Immature natural killer cell (primary cell): Measurements from ENCODE around the gene PDZRN3. TPM values are rescaled to one million over a fixed set of nuclear protein-coding genes. Genes with fewer than 3 reads are reported as not detected.

Experiments used
- DNase-seq, 3 donors: peaks; one replicate each; pipeline ENCODE4 v3.0.0; 2022; ENCODE audit warnings: mixed read lengths in 1 of 3
- H3K27ac Mint-ChIP-seq, 6 donors: one replicate each; pipeline ENCODE4 v1.8.0; 2020; ENCODE audit warnings: mixed read lengths in 6 of 6, mild to moderate bottlenecking in 5 of 6, inconsistent platforms in 4 of 6, moderate library complexity in 3 of 6
- H3K27me3 Mint-ChIP-seq, 3 donors: one replicate each; pipeline ENCODE4 v1.8.0; 2020 to 2021; ENCODE audit warnings: low read depth in 3 of 3, mild to moderate bottlenecking in 3 of 3, mixed read lengths in 3 of 3, moderate library complexity in 3 of 3, inconsistent platforms in 1 of 3
- H3K36me3 Mint-ChIP-seq, 3 donors: one replicate each; pipeline ENCODE4 v1.8.0; 2020; ENCODE audit warnings: mixed read lengths in 3 of 3, inconsistent platforms in 2 of 3, mild to moderate bottlenecking in 2 of 3
- H3K4me1 Mint-ChIP-seq, 2 donors: one replicate each; pipeline ENCODE4 v1.8.0; 2020; ENCODE audit warnings: inconsistent platforms in 2 of 2, mild to moderate bottlenecking in 2 of 2, mixed read lengths in 2 of 2, moderate library complexity in 1 of 2
- H3K4me3 Mint-ChIP-seq, 5 donors: one replicate each; pipeline ENCODE4 v1.8.0; 2020; ENCODE audit warnings: mild to moderate bottlenecking in 5 of 5, mixed read lengths in 5 of 5, inconsistent platforms in 3 of 5, moderate library complexity in 3 of 5
- H3K9me3 Mint-ChIP-seq, 6 donors: one replicate each; pipeline ENCODE4 v1.8.0; 2020; ENCODE audit warnings: mild to moderate bottlenecking in 6 of 6, mixed read lengths in 6 of 6, inconsistent platforms in 4 of 6, moderate library complexity in 3 of 6
- polyA plus RNA-seq, 3 donors: library from polyadenylated mRNA; unstranded; fragments of 300-500 nt; fragmentation: Illumina TruSeq; gene quantifications; one replicate each; pipeline ENCODE4 v1.2.3, GENCODE V29; 2021

PDZRN3 gene
- polyA plus RNA-seq, 3 donors from 2014 or later = not detected

DNA sequence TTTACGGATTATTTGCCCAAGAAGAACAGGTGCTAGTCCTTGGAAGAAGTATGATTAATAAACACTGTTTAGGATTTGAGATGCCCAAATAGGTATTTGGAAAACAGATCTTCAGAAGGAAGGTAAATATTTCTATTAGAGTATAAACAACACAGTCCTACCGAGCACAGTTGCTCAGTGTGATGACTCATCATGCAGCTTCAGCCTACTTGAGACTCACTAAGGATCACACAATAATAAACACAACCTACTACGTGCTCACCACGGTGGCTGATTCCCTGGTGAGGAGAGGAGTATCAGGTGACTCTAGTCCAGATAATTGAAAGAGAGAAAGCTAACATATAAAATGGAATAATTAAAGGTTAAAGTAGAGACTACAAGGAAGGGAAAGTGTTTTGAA, 72.0 kb downstream of the PDZRN3 start:
- no peak for DNase-seq
- H3K9me3 Mint-ChIP-seq = peaks cover 0 to 5% (median 0%) of the 10 kb centered on the region in 6 donors
- H3K4me3 Mint-ChIP-seq = no peak overlapping the region
- H3K27ac Mint-ChIP-seq = no peak overlapping the region
- H3K36me3 Mint-ChIP-seq = no peaks in the 10 kb centered on the region
- peaks cover 0 to 3% (median 0%) of the 10 kb centered on the region in 3 donors for H3K27me3 Mint-ChIP-seq
- H3K4me1 Mint-ChIP-seq = no peaks in the 10 kb centered on the region

DNA sequence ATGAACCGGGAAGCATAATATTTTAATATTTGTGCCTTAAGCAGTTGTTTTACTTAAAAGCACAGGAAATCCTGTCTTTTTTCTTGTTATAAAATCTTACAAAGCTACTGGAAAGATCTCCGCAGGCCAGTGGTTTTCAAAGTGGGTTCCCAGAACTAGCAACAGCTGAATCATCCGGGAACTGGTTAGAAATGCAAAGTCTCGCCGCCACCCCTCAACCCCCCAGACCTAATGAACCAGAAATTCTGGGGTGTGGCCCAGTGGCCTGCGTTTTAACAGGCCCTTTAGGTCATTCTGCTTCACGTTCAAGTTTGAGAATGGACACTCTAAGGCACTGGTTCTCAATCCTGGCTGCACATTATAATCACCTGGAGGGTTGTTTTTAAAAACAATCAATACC, 74.7 kb downstream of the PDZRN3 start:
- H3K4me3 Mint-ChIP-seq = no peak overlapping the region
- H3K9me3 Mint-ChIP-seq = peaks cover 0 to 5% (median 0%) of the 10 kb centered on the region in 6 donors
- no peaks in the 10 kb centered on the region for H3K4me1 Mint-ChIP-seq
- no peak overlapping the region for H3K27ac Mint-ChIP-seq
- H3K27me3 Mint-ChIP-seq = peaks cover 0 to 3% (median 0%) of the 10 kb centered on the region in 3 donors
- H3K36me3 Mint-ChIP-seq = no peaks in the 10 kb centered on the region
- no peak for DNase-seq

DNA sequence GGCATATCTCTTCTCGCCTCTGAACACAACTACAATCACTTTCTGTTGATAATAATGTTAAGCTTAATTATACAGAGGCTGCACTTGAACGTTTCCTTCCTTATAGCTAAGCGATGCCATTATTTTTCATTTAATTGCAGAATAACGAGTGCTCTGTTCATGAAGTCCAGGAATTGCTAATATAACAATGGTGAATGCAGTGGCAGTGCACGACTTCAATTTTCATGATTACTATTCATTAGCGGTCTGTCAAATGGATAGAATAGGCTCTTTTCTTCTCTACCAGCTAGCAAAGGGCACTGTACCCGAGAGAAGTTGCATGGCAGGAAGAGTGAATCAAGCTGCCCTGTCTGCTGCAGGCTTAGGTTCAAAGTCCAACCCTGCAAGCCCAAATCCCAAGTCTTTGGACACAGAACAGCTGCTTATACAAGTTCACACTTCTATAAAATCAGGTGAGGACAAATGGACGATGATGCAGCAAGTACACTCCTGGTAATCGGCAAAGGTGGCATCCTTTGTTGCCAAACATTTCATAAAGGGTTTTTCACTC, 75.6 kb downstream of the PDZRN3 start:
- Mint-ChIP-seq H3K4me1 (no peaks in the 10 kb centered on the region), H3K4me3 (no peak overlapping the region), H3K36me3 (no peaks in the 10 kb centered on the region), H3K27me3 (peaks cover 0 to 3% (median 0%) of the 10 kb centered on the region in 3 donors), H3K9me3 (peaks cover 0 to 3% (median 0%) of the 10 kb centered on the region in 6 donors), H3K27ac (no peak overlapping the region)
- DNase-seq = no peak

DNA sequence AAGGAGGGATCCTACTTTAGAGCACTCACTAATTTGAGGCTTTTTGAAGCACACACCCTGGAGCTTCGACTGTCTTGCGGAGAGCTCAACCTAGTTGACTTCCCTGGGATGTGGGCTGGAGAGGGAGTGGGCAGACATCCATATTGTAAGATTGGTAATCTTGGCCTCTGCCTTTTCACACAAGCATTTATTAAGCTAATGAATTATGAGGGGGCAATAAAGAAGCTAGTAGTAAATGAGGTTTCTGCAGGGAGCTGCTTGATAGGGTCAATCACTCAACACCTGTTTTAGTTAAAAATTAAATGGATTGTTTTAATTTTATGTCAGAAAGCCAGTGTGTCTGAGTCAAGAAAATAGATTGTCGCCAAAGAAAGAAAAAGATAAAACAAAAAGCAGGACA, 76.3 kb downstream of the PDZRN3 start:
- H3K9me3 Mint-ChIP-seq = peaks cover 0 to 3% (median 0%) of the 10 kb centered on the region in 6 donors

DNA sequence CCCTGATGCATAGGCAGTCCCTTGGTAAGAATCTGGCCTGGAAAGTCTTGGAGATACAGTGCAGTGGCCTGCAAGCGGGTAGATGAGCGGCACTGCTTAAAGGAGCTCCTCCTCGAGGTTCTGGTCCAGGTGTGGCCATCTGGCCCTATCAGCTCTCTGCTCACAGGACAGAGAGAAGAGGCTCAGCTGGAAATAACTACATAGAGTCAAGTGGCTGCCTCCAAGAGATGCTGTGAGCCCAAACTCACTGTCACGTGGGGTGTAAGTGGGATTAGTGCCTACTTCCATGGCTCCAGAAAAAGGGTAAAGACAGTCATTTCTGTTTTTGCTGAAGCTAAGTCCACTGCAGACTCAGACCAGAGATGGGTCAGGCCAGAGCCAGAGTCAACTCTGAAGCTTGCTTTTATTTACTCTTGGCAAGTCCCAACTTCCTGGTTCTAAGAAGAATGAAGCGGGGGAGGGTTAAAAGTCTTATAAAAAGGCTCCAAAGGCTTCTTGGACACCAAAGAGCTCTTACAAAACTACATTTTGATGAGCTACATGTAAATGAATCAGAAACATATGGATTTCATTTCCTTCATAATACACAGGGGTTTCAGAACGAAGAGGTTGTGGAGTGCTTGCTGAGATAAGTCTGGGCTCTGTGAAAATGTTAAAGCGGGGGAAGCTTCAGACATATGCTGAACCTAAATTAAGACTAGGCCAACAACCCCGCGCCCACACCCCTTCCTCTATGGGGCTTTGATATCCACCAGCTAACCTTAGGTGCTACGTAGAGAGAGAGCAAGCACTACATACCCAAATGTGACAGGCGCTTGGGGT, 77.1 kb downstream of the PDZRN3 start:
- Mint-ChIP-seq H3K36me3 (no peaks in the 10 kb centered on the region), H3K27ac (no peak overlapping the region), H3K4me1 (no peaks in the 10 kb centered on the region), H3K27me3 (peaks cover 0 to 3% (median 0%) of the 10 kb centered on the region in 3 donors), H3K9me3 (peaks cover 0 to 3% (median 0%) of the 10 kb centered on the region in 6 donors), H3K4me3 (no peak overlapping the region)
- no peak for DNase-seq

More for the DNA sequence above, 76.3 kb downstream of the PDZRN3 start:
- no peak for DNase-seq
- Mint-ChIP-seq H3K4me1 (no peaks in the 10 kb centered on the region), H3K4me3 (no peak overlapping the region), H3K27ac (no peak overlapping the region), H3K36me3 (no peaks in the 10 kb centered on the region), H3K27me3 (peaks cover 0 to 3% (median 0%) of the 10 kb centered on the region in 3 donors)

DNA sequence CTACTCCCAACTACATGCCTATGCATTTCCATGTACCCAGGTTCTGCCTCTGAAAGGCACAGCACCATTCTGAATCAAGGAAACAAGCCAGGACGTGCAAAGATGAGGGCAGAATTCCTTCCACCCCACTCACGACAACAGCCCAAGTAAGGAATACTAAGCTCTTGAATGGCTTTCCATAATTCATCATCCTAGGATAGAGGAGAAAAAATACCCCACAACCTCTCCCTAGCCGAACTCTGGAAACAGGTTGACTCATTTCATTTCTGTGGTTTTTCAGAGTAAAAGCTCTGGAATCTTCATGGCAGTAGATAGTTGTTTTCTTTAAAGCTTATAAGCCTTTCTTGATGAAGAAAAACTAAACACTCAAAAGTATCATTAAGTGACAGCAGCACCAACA, 77.8 kb downstream of the PDZRN3 start:
- Mint-ChIP-seq H3K9me3 (peaks cover 0 to 3% (median 0%) of the 10 kb centered on the region in 6 donors), H3K27ac (no peak overlapping the region), H3K27me3 (peaks cover 0 to 3% (median 0%) of the 10 kb centered on the region in 3 donors), H3K36me3 (no peaks in the 10 kb centered on the region), H3K4me3 (no peak overlapping the region), H3K4me1 (no peaks in the 10 kb centered on the region)
- DNase-seq = no peak

DNA sequence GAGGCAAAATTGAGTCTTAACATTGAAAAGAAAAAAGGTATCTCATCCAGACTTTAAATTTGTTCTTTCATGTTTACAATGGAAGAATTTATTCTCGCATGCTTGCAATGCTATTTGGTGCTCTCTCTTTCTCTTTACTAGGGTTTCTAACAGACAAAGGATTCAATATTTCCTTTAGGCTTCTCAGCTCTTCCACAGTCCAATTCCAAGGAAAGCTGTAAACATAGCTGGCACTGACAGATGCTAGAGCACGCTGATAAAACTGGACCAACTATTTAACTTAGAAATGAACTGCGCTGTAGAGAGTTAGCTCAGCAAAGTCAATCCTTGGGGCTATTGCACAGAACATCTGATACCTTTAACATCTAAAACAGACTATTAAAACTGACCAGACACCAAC, 81.3 kb downstream of the PDZRN3 start:
- no peaks in the 10 kb centered on the region for H3K4me1 Mint-ChIP-seq
- peaks cover 0 to 1% (median 0%) of the 10 kb centered on the region in 6 donors for H3K9me3 Mint-ChIP-seq
- H3K36me3 Mint-ChIP-seq = no peaks in the 10 kb centered on the region
- no peak for DNase-seq
- no peak overlapping the region for H3K4me3 Mint-ChIP-seq
- H3K27ac Mint-ChIP-seq = no peak overlapping the region
- peaks cover 0 to 2% (median 1%) of the 10 kb centered on the region in 3 donors for H3K27me3 Mint-ChIP-seq

DNA sequence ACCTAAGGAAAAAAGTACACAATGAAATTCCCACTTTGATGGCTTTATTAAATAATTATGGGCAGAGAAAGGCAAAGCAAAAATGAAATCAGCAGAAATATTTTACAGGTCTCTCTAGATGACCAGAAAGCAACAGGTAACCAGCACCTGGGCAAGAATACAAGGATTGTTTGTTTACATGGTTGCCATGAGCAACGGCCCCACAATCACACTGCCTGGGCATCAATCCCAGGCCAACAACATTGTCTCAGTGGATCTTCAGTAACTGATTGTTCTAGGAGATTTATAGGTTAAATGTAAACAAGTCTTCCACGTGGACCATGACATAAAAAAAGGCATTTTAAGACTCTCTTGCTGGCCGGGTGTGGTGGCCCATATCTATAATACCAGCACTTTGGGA, 82.6 kb downstream of the PDZRN3 start:
- Mint-ChIP-seq H3K9me3 (peaks cover 0 to 2% (median 0%) of the 10 kb centered on the region in 6 donors), H3K4me1 (no peaks in the 10 kb centered on the region), H3K27ac (no peak overlapping the region), H3K36me3 (no peaks in the 10 kb centered on the region), H3K4me3 (no peak overlapping the region), H3K27me3 (peaks cover 0 to 2% (median 2%) of the 10 kb centered on the region in 3 donors)
- DNase-seq = no peak

DNA sequence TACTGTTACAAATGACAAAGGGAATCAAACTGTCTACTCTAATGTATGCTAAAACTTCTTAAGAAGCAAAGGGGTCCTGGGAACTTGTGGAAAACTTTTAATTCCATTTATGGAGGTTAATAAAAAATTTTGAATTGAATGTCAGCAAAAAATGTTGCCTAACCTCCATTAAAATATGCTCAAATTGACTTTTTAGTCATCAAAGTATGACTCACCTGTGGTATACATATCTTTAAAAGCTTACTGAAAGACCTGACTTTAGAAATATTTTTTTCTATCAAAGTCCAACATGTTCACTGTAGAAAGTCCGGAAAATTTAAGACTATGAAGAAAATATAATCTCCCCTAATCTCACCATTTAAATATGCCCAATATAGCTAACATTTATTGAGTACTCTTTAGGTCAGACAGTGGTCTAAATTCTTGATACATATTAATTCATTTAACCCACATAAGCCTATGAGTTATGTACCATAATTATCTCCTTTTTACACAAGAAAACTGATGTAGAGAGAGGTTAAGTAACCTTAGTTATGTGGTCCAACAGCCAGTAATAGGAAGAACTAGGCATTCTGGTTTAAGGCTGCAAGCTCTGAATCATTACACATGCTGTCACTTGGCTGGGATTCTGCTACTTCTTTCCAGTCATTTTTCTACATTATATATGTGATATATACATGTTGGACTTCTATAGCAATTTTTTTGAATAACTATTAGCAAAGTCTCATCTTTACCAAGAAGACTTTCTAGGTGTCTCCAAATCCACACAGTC, 83.6 kb downstream of the PDZRN3 start:
- no peak for DNase-seq
- Mint-ChIP-seq H3K36me3 (no peaks in the 10 kb centered on the region), H3K9me3 (peaks cover 0 to 2% (median 0%) of the 10 kb centered on the region in 6 donors), H3K27ac (no peak overlapping the region), H3K4me3 (no peak overlapping the region), H3K27me3 (peaks cover 0 to 2% (median 2%) of the 10 kb centered on the region in 3 donors), H3K4me1 (no peaks in the 10 kb centered on the region)

DNA sequence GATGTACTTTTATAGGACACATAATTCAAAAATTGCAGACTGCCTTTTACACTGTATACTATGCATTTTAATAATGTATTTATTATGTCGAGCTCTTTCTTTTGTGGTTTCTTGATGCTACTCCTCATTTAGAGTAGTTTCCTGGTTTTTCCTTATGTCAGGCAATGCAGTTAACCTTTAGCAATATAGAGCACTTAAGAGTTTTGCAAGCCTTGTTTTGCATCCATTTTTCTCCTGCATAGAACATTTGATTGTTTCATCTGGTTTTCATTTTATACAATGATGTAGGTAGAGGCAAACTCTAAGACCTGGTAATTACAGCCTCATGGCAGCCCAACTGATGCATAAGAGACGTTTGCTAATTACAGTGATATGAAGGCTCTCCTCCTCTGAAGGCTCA, 86.3 kb downstream of the PDZRN3 start:
- Mint-ChIP-seq H3K4me1 (no peaks in the 10 kb centered on the region), H3K9me3 (peaks cover 0 to 2% (median 0%) of the 10 kb centered on the region in 6 donors), H3K27ac (no peak overlapping the region), H3K4me3 (no peak overlapping the region), H3K27me3 (peaks cover 0 to 2% (median 2%) of the 10 kb centered on the region in 3 donors), H3K36me3 (no peaks in the 10 kb centered on the region)
- no peak for DNase-seq

DNA sequence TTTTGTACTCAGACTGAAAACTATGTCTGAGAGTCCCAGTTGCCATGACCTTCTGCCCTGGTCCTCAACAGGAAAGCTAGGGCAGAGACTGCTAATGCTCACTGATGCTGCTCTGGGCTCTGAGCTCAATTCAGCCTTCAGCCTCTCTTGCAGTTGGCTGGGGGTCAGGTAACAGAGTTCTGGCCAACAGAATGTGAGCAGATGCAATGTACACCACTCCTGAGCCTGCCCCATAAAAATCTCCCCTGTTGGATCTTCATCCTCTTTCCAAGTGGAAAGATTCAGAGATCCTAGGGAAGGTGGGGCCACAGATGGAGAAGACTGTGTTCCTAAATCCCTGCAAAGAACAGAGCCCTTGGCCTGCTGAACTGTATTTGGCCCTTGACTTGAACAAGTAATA, 87.8 kb downstream of the PDZRN3 start:
- DNase-seq = no peak

DNA sequence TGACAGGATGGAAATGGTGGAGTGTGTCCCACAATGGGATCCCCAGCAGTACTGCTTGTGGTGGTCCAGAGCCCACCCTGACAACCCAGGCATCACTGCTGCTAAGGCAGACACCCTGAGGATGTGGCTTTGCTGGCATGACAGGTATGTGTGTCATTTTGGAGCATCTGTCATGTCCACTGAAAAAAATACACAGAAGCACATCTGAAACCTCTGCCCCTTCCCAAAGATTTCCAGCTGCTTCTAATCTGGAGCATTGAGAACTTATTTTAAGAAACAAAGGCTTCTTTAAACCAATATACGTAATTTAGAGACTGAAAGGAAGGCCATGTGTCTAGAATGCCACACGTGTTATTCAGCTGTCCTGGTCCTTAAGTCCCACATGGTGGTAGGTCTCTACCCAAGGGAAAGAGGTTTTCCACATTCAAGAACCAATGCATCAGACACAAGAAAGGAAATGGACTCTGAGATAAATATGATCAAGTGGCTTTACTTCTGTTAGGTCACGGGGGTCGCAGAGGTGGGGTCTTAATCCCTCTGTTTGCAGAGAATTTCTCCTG, 88.3 kb downstream of the PDZRN3 start:
- Mint-ChIP-seq H3K4me3 (no peak overlapping the region), H3K36me3 (no peaks in the 10 kb centered on the region), H3K4me1 (no peaks in the 10 kb centered on the region), H3K27me3 (peaks cover 0 to 2% (median 2%) of the 10 kb centered on the region in 3 donors), H3K27ac (no peak overlapping the region), H3K9me3 (peaks cover 0 to 3% (median under 1%) of the 10 kb centered on the region in 6 donors)
- DNase-seq = no peak

More for the DNA sequence above, 87.8 kb downstream of the PDZRN3 start:
- no peak overlapping the region for H3K4me3 Mint-ChIP-seq
- H3K9me3 Mint-ChIP-seq = peaks cover 0 to 2% (median 0%) of the 10 kb centered on the region in 6 donors
- no peaks in the 10 kb centered on the region for H3K4me1 Mint-ChIP-seq
- peaks cover 0 to 2% (median 2%) of the 10 kb centered on the region in 3 donors for H3K27me3 Mint-ChIP-seq
- H3K36me3 Mint-ChIP-seq = no peaks in the 10 kb centered on the region
- no peak overlapping the region for H3K27ac Mint-ChIP-seq

DNA sequence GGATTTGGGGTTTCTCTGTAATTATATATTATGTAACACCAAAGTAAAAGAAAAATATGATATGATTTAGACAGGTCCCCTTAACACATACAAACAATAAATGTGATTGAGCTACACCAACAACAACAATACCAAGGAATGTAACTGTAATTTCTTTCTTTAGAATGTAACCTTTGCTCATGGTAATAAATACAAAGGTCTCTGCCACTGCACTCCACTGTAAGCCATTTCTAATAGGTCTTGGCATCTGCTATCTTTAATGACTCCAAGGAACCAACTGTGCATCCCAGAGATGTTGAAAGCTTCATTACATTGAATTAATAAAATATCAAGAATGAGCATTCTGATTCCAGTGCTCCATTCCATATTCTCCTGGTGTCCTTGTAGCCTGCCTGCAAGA, 88.8 kb downstream of the PDZRN3 start:
- no peak overlapping the region for H3K27ac Mint-ChIP-seq
- H3K4me1 Mint-ChIP-seq = no peaks in the 10 kb centered on the region
- no peak for DNase-seq
- no peaks in the 10 kb centered on the region for H3K36me3 Mint-ChIP-seq
- peaks cover 0 to 7% (median 2%) of the 10 kb centered on the region in 6 donors for H3K9me3 Mint-ChIP-seq
- peaks cover 0 to 2% (median 2%) of the 10 kb centered on the region in 3 donors for H3K27me3 Mint-ChIP-seq
- H3K4me3 Mint-ChIP-seq = no peak overlapping the region
